H9 (cell line): Measurements from ENCODE around the gene COL19A1. TPM values are rescaled to one million over a fixed set of nuclear protein-coding genes. Genes with fewer than 3 reads are reported as not detected.

Source experiments
- DNase-seq: peaks from one replicate; pipeline ENCODE4 v3.0.0-alpha.2; 2017
- H2AFZ ChIP-seq: one replicate; pipeline ENCODE4 v1.6.1; 2013; ENCODE audit warnings: mild to moderate bottlenecking, low read length, control low read depth, moderate library complexity
- H2AK5ac ChIP-seq: 2 replicates; pipeline ENCODE4 v1.6.1; 2013; ENCODE audit warnings: low read length, control low read depth, mixed read lengths; ENCODE audit not compliant: insufficient read length
- H2BK120ac ChIP-seq: one replicate; pipeline ENCODE4 v1.6.1; 2013; ENCODE audit warnings: low read depth, mild to moderate bottlenecking, low read length, control low read depth, inconsistent platforms; ENCODE audit not compliant: poor library complexity, severe bottlenecking
- H2BK12ac ChIP-seq: 2 replicates; pipeline ENCODE4 v1.6.1; 2013; ENCODE audit warnings: low read length, control low read depth, mixed read lengths, low read depth; ENCODE audit not compliant: insufficient read length
- H2BK15ac ChIP-seq: 2 replicates; pipeline ENCODE4 v1.6.1; 2013; ENCODE audit warnings: low read depth, low read length, control low read depth
- H2BK20ac ChIP-seq: one replicate; pipeline ENCODE4 v1.6.1; 2013; ENCODE audit warnings: low read depth, mild to moderate bottlenecking, low read length, control low read depth, inconsistent platforms; ENCODE audit not compliant: poor library complexity, severe bottlenecking
- H2BK5ac ChIP-seq: 2 replicates; pipeline ENCODE4 v1.6.1; 2013; ENCODE audit warnings: low read length, control low read depth, mixed read lengths; ENCODE audit not compliant: insufficient read length
- H3K14ac ChIP-seq: 2 replicates; pipeline ENCODE4 v1.6.1; 2013; ENCODE audit warnings: low read length, control low read depth; ENCODE audit not compliant: insufficient read depth
- H3K18ac ChIP-seq: 2 replicates; pipeline ENCODE4 v1.6.1; 2013; ENCODE audit warnings: low read depth, mild to moderate bottlenecking, mixed read lengths, low read length, control low read depth; ENCODE audit not compliant: insufficient read length
- H3K23ac ChIP-seq: 2 replicates; pipeline ENCODE4 v1.6.1; 2013; ENCODE audit warnings: low read length, control low read depth, mixed read lengths, low read depth; ENCODE audit not compliant: insufficient read length
- H3K23me2 ChIP-seq: 2 replicates; pipeline ENCODE4 v1.6.1; 2013; ENCODE audit warnings: low read depth, mild to moderate bottlenecking, mixed read lengths, low read length, control low read depth; ENCODE audit not compliant: insufficient read length, poor library complexity, severe bottlenecking
- H3K27ac ChIP-seq: 2 replicates; pipeline ENCODE4 v1.5.1; 2013; ENCODE audit warnings: low read length, control low read depth, mixed read lengths, low read depth; ENCODE audit not compliant: insufficient read length
- H3K27me3 ChIP-seq: 2 replicates; pipeline ENCODE4 v1.6.1; 2013; ENCODE audit warnings: low read length, control low read depth, inconsistent platforms; ENCODE audit not compliant: insufficient read depth
- H3K4ac ChIP-seq: 2 replicates; pipeline ENCODE4 v1.6.1; 2013; ENCODE audit warnings: low read depth, mild to moderate bottlenecking, control low read depth, inconsistent platforms, low read length, moderate library complexity
- H3K4me1 ChIP-seq: 2 replicates; pipeline ENCODE4 v1.6.1; 2013; ENCODE audit warnings: low read length, control low read depth, inconsistent platforms; ENCODE audit not compliant: insufficient read depth
- H3K4me2 ChIP-seq: 2 replicates; pipeline ENCODE4 v1.6.1; 2013; ENCODE audit warnings: low read length, control low read depth, mixed read lengths; ENCODE audit not compliant: insufficient read length, insufficient read depth
- H3K56ac ChIP-seq: 2 replicates; pipeline ENCODE4 v1.6.1; 2013; ENCODE audit warnings: low read depth, mild to moderate bottlenecking, mixed read lengths, low read length, control low read depth; ENCODE audit not compliant: insufficient read length
- H3K79me1 ChIP-seq: 2 replicates; pipeline ENCODE4 v1.6.1; 2013; ENCODE audit warnings: low read depth, mild to moderate bottlenecking, moderate library complexity, low read length, control low read depth, inconsistent platforms; ENCODE audit not compliant: insufficient read depth, poor library complexity, severe bottlenecking
- H3K79me2 ChIP-seq: 2 replicates; pipeline ENCODE4 v1.6.1; 2013; ENCODE audit warnings: low read length, control low read depth, inconsistent platforms; ENCODE audit not compliant: insufficient read depth
- H3K9ac ChIP-seq: 2 replicates; pipeline ENCODE4 v1.6.1; 2013; ENCODE audit warnings: low read length, control low read depth, mixed read lengths; ENCODE audit not compliant: insufficient read length; ENCODE audit errors: extremely low read depth
- H3K9me3 ChIP-seq: one replicate; pipeline ENCODE4 v1.6.1; 2013; ENCODE audit warnings: low read depth, low read length, inconsistent platforms; ENCODE audit not compliant: control insufficient read depth
- H3T11ph ChIP-seq: one replicate; pipeline ENCODE4 v1.6.1; 2013; ENCODE audit warnings: mild to moderate bottlenecking, low read length, control low read depth, inconsistent platforms
- H4K20me1 ChIP-seq: one replicate; pipeline ENCODE4 v1.6.1; 2013; ENCODE audit not compliant: control insufficient read depth, insufficient read length, insufficient read depth
- H4K5ac ChIP-seq: 2 replicates; pipeline ENCODE4 v1.6.1; 2013; ENCODE audit warnings: low read depth, mild to moderate bottlenecking, mixed read lengths, low read length, control low read depth; ENCODE audit not compliant: insufficient read length
- H4K8ac ChIP-seq: replicated peaks from 2 replicates; pipeline ENCODE4 v1.6.1; 2013; ENCODE audit warnings: low read length, control low read depth, mixed read lengths, low read depth; ENCODE audit not compliant: insufficient read length
- H4K91ac ChIP-seq: 2 replicates; pipeline ENCODE4 v1.6.1; 2013; ENCODE audit warnings: low read depth, mild to moderate bottlenecking, moderate library complexity, mixed read lengths, low read length, control low read depth; ENCODE audit not compliant: insufficient read length
- H3K27ac Mint-ChIP-seq, 3 experiments: 2 replicates in 2 of 3; 3 replicates in 1 of 3; pipeline ENCODE4 v1.8.0; 2020 to 2021; ENCODE audit warnings: mixed read lengths in 3 of 3, mild to moderate bottlenecking in 1 of 3, moderate library complexity in 1 of 3
- H3K27me3 Mint-ChIP-seq: 2 replicates; pipeline ENCODE4 v1.8.0; 2021; ENCODE audit warnings: low read depth, mild to moderate bottlenecking, moderate library complexity, mixed read lengths
- H3K36me3 Mint-ChIP-seq, 3 experiments: 2 replicates in 2 of 3; 3 replicates in 1 of 3; pipeline ENCODE4 v1.8.0; 2020 to 2021; ENCODE audit warnings: low read depth in 3 of 3, mixed read lengths in 3 of 3; ENCODE audit not compliant: insufficient read depth in 1 of 3
- H3K4me1 Mint-ChIP-seq, 2 experiments: 2 replicates each; pipeline ENCODE4 v1.8.0; 2020; ENCODE audit warnings: mixed read lengths in 2 of 2
- H3K4me3 Mint-ChIP-seq, 2 experiments: 2 replicates in 1 of 2; 3 replicates in 1 of 2; pipeline ENCODE4 v1.8.0; 2020 to 2021; ENCODE audit warnings: mild to moderate bottlenecking in 2 of 2, mixed read lengths in 2 of 2, moderate library complexity in 1 of 2
- H3K9me3 Mint-ChIP-seq, 2 experiments: 2 replicates in 1 of 2; 3 replicates in 1 of 2; pipeline ENCODE4 v1.8.0; 2020; ENCODE audit warnings: mild to moderate bottlenecking in 2 of 2, mixed read lengths in 2 of 2, moderate library complexity in 1 of 2
- CTCF ChIP-seq: fragments of 200-600 bp; sonication (generic); conservative IDR thresholded peaks from 3 replicates; pipeline ENCODE4 v1.8.0; 2021; ENCODE audit warnings: antibody characterized with exemption, mild to moderate bottlenecking
- WGBS: extraction: QIAGEN DNeasy Blood & Tissue Kit; methylation state at CpG from one replicate; pipeline ENCODE4 v1.1.7; 2013; ENCODE audit warnings: missing lambda C conversion rate, low lambda C conversion rate, mixed read lengths; ENCODE audit not compliant: insufficient read length; ENCODE audit errors: extremely low coverage; 5-methylcytosine and 5-hydroxymethylcytosine counted together
- total RNA-seq: library from RNA; stranded (reverse); gene quantifications from 2 replicates; pipeline ENCODE4 v1.2.1, GENCODE V29; 2021

The COL19A1 gene
- total RNA-seq, 1 experiment from 2014 or later: not detected

GRCh38 chr6:70241991-70242420, 375.6 kb downstream of the COL19A1 start:
- no peak overlapping the region for H2AK5ac ChIP-seq
- no peak overlapping the region for H3K27ac ChIP-seq
- H3K23ac ChIP-seq: no peak overlapping the region
- H2AFZ ChIP-seq: peak overlapping the region; percentile 91
- DNase-seq: no peak
- H3K4me1 ChIP-seq: no peaks in the 10 kb centered on the region; the same call in 1 of the 2 replicates
- H2BK120ac ChIP-seq: no peak overlapping the region
- no peaks in the 10 kb centered on the region for H3K27me3 ChIP-seq
- peaks cover 0 to 5% (median 0%) of the 10 kb centered on the region in 3 experiments; a peak in 2 of 7 replicates for H3K36me3 Mint-ChIP-seq
- peaks cover 10% of the 10 kb centered on the region in 2 experiments for H3K4me1 Mint-ChIP-seq
- no peaks in the 10 kb centered on the region for H3K9me3 ChIP-seq
- H3K27me3 Mint-ChIP-seq: no peaks in the 10 kb centered on the region
- no peaks in the 10 kb centered on the region for H3K9me3 Mint-ChIP-seq
- no peak overlapping the region for H4K91ac ChIP-seq
- H3K79me2 ChIP-seq: no peaks in the 10 kb centered on the region
- H3K4me2 ChIP-seq: no peak overlapping the region
- H3T11ph ChIP-seq: no peak overlapping the region
- TF ChIP-seq CTCF: no peak
- H2BK15ac ChIP-seq: no peak overlapping the region; the same call in 1 of the 2 replicates
- no peaks in the 10 kb centered on the region for H3K79me1 ChIP-seq
- H3K4me3 Mint-ChIP-seq: no peak overlapping the region
- peak overlapping the region; percentile 55 to 88 (median 85); a peak in 5 of 7 replicates for H3K27ac Mint-ChIP-seq
- H3K23me2 ChIP-seq: no peaks in the 10 kb centered on the region
- no peak overlapping the region for H2BK5ac ChIP-seq
- H2BK12ac ChIP-seq: no peak overlapping the region
- no peak overlapping the region for H2BK20ac ChIP-seq
- H4K5ac ChIP-seq: no peak overlapping the region
- no peak overlapping the region for H3K18ac ChIP-seq
- no peak overlapping the region for H3K4ac ChIP-seq
- no peak overlapping the region for H4K8ac ChIP-seq
- H4K20me1 ChIP-seq: no peaks in the 10 kb centered on the region
- H3K14ac ChIP-seq: peak overlapping the region; percentile 49; the same call in 1 of the 2 replicates
- H3K56ac ChIP-seq: no peak overlapping the region
- WGBS: no CpG with 5 or more reads among the region's 7 CpGs
- no peak overlapping the region for H3K9ac ChIP-seq
